ENCODE data around the gene ARHGAP8.
"Not testable (repeated sequence)": the region's sequence is repeated elsewhere in the genome, so short reads cannot be mapped to it uniquely, and the experiment has no call there.

ARHGAP8 gene

GRCh38 chr22:44776605-44777363 lies 24.4 kb downstream of the ARHGAP8 start:
- DNase-seq: no peak

GRCh38 chr22:44777364-44777755 lies 25.0 kb downstream of the ARHGAP8 start:
- DNase-seq: no peak

GRCh38 chr22:44780876-44781449 lies 28.6 kb downstream of the ARHGAP8 start:
- DNase-seq: no peak

- DNase-seq: no peak
Observed at GRCh38 chr22:44782363-44782963, 30.1 kb downstream of the ARHGAP8 start.

GRCh38 chr22:44783091-44783490 lies 30.7 kb downstream of the ARHGAP8 start:
- no peak for DNase-seq

GRCh38 chr22:44783581-44783980 lies 31.2 kb downstream of the ARHGAP8 start:
- DNase-seq: no peak

- no peak for DNase-seq
Observed at GRCh38 chr22:44786136-44786535, 33.8 kb downstream of the ARHGAP8 start.

GRCh38 chr22:44786610-44787009 lies 34.2 kb downstream of the ARHGAP8 start:
- DNase-seq: no peak

- DNase-seq: no peak
Observed at GRCh38 chr22:44787832-44788231, 35.5 kb downstream of the ARHGAP8 start.

- DNase-seq: no peak
Observed at GRCh38 chr22:44793106-44793505, 40.7 kb downstream of the ARHGAP8 start.

- DNase-seq: no peak
Observed at GRCh38 chr22:44793506-44794172, 41.3 kb downstream of the ARHGAP8 start.

- no peak for DNase-seq
Observed at GRCh38 chr22:44795701-44796630, 43.6 kb downstream of the ARHGAP8 start.

- DNase-seq: no peak
Observed at GRCh38 chr22:44797181-44797725, 44.9 kb downstream of the ARHGAP8 start.

- DNase-seq: no peak
Observed at GRCh38 chr22:44799077-44799945, 46.9 kb downstream of the ARHGAP8 start.

GRCh38 chr22:44799946-44800634 lies 47.7 kb downstream of the ARHGAP8 start:
- DNase-seq: not testable (repeated sequence)

- DNase-seq: no peak
Observed at GRCh38 chr22:44801476-44801875, 49.1 kb downstream of the ARHGAP8 start.

- no peak for DNase-seq
Observed at GRCh38 chr22:44802071-44802700, 49.8 kb downstream of the ARHGAP8 start.

GRCh38 chr22:44802956-44803355 lies 50.6 kb downstream of the ARHGAP8 start:
- DNase-seq: no peak

- no peak for DNase-seq
Observed at GRCh38 chr22:44804327-44804726, 52.0 kb downstream of the ARHGAP8 start.

GRCh38 chr22:44805711-44806110 lies 53.3 kb downstream of the ARHGAP8 start:
- no peak for DNase-seq
